Measurements from ENCODE around the gene PHETA1.

The PHETA1 gene

GRCh38 chr12:111322336-111323250, 46.3 kb downstream of the PHETA1 start:
- no peak for DNase-seq (ENCODE audit: low read depth in 2 of 2)

GRCh38 chr12:111321317-111321716, 47.6 kb downstream of the PHETA1 start:
- no peak for DNase-seq (ENCODE audit: low read depth in 2 of 2)

GRCh38 chr12:111320258-111321050, 48.4 kb downstream of the PHETA1 start:
- no peak for DNase-seq (ENCODE audit: low read depth in 2 of 2)

- DNase-seq (ENCODE audit: low read depth in 2 of 2), result no peak
Observed at GRCh38 chr12:111319600-111320257, 49.2 kb downstream of the PHETA1 start.

GRCh38 chr12:111318450-111318849, 50.4 kb downstream of the PHETA1 start:
- no peak for DNase-seq (ENCODE audit: low read depth in 2 of 2)

- no peak for DNase-seq (ENCODE audit: low read depth in 2 of 2)
Observed at GRCh38 chr12:111316671-111317070, 52.2 kb downstream of the PHETA1 start.

- no peak for DNase-seq (ENCODE audit: low read depth in 2 of 2)
Observed at GRCh38 chr12:111314953-111315539, 53.8 kb downstream of the PHETA1 start.

GRCh38 chr12:111313833-111314259, 55.0 kb downstream of the PHETA1 start:
- peak; percentile 41 to 49 for DNase-seq (ENCODE audit: low read depth in 2 of 2)

- no peak for DNase-seq (ENCODE audit: low read depth in 2 of 2)
Observed at GRCh38 chr12:111312708-111313107, 56.2 kb downstream of the PHETA1 start.

GRCh38 chr12:111312016-111312415, 56.9 kb downstream of the PHETA1 start:
- DNase-seq (ENCODE audit: low read depth in 2 of 2), result no peak

- no peak for DNase-seq (ENCODE audit: low read depth in 2 of 2)
Observed at GRCh38 chr12:111311011-111311410, 57.9 kb downstream of the PHETA1 start.
